Nephron (organoid): Measurements from ENCODE around the gene SLC44A5.

ENCODE experiments used
- H3K27ac Mint-ChIP-seq, 3 experiments: 2 replicates each; pipeline ENCODE4 v1.8.0; 2020; ENCODE audit warnings: mixed read lengths in 3 of 3, mild to moderate bottlenecking in 2 of 3, moderate library complexity in 1 of 3
- H3K27me3 Mint-ChIP-seq: 2 replicates; pipeline ENCODE4 v1.8.0; 2021; ENCODE audit warnings: low read depth, mild to moderate bottlenecking, moderate library complexity, mixed read lengths
- H3K36me3 Mint-ChIP-seq: 2 replicates; pipeline ENCODE4 v1.8.0; 2020; ENCODE audit warnings: low read depth, mixed read lengths
- H3K4me1 Mint-ChIP-seq: 2 replicates; pipeline ENCODE4 v1.8.0; 2020; ENCODE audit warnings: mixed read lengths
- H3K4me3 Mint-ChIP-seq, 3 experiments: 2 replicates each; pipeline ENCODE4 v1.8.0; 2020; ENCODE audit warnings: mild to moderate bottlenecking in 3 of 3, mixed read lengths in 3 of 3, moderate library complexity in 2 of 3
- H3K9me3 Mint-ChIP-seq: 2 replicates; pipeline ENCODE4 v1.8.0; 2020; ENCODE audit warnings: mixed read lengths
- TF ChIP-seq, protein P1 (sequence below), 3 experiments: fragments of 200-600 bp; sonication (generic); IDR thresholded peaks; one replicate each; pipeline ENCODE4 v1.5.0; 2021; ENCODE audit warnings: antibody characterized with exemption in 3 of 3; ENCODE audit not compliant: unreplicated experiment in 3 of 3

SLC44A5 gene

DNA sequence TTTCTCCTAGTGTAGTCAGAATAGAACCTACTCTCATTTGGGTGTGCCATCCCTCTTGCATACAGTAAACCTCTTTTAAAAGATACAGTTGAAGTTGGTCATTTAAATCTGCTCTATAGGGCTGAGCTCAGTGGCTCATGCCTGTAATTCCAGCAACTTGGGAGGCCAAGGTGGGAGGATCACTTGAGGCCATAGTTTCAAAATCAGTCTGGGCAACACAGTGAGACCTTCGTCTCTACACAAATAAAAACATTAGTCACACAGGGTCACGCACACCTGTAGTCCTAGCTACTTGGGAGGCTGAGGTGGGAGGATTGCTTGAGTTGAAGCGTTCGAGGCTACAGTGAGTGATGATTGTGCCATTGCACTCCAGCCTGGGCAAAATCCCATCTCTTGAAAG lies 292.9 kb downstream of the SLC44A5 start:
- Mint-ChIP-seq H3K36me3 (no peaks in the 10 kb centered on the region), H3K27ac (no peak overlapping the region), H3K4me1 (no peaks in the 10 kb centered on the region), H3K9me3 (no peaks in the 10 kb centered on the region), H3K4me3 (no peak overlapping the region), H3K27me3 (no peaks in the 10 kb centered on the region)
- TF ChIP-seq, protein P1, sequence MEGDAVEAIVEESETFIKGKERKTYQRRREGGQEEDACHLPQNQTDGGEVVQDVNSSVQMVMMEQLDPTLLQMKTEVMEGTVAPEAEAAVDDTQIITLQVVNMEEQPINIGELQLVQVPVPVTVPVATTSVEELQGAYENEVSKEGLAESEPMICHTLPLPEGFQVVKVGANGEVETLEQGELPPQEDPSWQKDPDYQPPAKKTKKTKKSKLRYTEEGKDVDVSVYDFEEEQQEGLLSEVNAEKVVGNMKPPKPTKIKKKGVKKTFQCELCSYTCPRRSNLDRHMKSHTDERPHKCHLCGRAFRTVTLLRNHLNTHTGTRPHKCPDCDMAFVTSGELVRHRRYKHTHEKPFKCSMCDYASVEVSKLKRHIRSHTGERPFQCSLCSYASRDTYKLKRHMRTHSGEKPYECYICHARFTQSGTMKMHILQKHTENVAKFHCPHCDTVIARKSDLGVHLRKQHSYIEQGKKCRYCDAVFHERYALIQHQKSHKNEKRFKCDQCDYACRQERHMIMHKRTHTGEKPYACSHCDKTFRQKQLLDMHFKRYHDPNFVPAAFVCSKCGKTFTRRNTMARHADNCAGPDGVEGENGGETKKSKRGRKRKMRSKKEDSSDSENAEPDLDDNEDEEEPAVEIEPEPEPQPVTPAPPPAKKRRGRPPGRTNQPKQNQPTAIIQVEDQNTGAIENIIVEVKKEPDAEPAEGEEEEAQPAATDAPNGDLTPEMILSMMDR (IDR thresholded peaks at IDR 0.05; ENCODE audit: unreplicated experiment in 3 of 3): no peak

DNA sequence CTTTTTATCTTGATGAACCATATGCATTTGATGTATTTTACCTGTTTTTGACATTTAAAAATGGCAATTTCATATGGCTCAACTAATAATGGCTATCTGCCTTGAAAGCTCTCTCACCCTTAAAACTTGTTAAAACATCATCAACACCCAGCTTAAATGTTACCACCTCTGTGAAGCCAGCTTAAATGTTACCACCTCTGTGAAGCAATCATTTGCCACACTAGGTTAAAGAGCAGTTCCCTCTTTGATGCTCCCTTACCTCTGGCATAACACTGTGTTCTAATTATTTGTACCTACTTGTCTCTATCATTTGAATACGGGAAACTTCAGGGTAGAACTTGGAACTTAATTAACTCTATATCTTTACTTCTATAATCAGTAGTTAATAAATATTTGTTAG lies 294.7 kb downstream of the SLC44A5 start:
- no peaks in the 10 kb centered on the region for H3K9me3 Mint-ChIP-seq
- no peak overlapping the region for H3K4me3 Mint-ChIP-seq
- no peaks in the 10 kb centered on the region for H3K36me3 Mint-ChIP-seq
- H3K4me1 Mint-ChIP-seq: no peaks in the 10 kb centered on the region
- TF ChIP-seq, protein P1 (IDR thresholded peaks at IDR 0.05; ENCODE audit: unreplicated experiment in 3 of 3): no peak
- no peaks in the 10 kb centered on the region for H3K27me3 Mint-ChIP-seq
- H3K27ac Mint-ChIP-seq: no peak overlapping the region

DNA sequence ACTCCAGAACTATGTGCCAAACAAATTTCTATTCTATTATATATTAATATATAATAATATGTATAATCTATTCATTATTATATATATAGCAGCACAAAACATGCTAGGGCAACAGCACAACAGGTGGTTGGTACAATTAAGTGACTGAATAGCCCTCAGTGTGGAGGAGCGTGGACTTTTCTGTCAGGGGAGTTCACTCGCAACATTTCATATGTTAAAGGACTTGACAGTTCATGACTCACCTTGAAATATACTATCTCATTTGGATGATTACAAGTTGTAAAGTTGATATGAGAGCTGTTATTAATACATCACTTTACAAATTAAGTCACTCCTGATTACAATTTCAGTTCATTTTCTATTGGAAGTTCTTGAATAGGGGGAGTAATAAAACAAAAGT lies 298.3 kb downstream of the SLC44A5 start:
- TF ChIP-seq, protein P1 (IDR thresholded peaks at IDR 0.05; ENCODE audit: unreplicated experiment in 3 of 3): no peak
- no peaks in the 10 kb centered on the region for H3K4me1 Mint-ChIP-seq
- no peak overlapping the region for H3K27ac Mint-ChIP-seq
- no peaks in the 10 kb centered on the region for H3K36me3 Mint-ChIP-seq
- H3K9me3 Mint-ChIP-seq: no peaks in the 10 kb centered on the region
- H3K4me3 Mint-ChIP-seq: no peak overlapping the region
- H3K27me3 Mint-ChIP-seq: no peaks in the 10 kb centered on the region

DNA sequence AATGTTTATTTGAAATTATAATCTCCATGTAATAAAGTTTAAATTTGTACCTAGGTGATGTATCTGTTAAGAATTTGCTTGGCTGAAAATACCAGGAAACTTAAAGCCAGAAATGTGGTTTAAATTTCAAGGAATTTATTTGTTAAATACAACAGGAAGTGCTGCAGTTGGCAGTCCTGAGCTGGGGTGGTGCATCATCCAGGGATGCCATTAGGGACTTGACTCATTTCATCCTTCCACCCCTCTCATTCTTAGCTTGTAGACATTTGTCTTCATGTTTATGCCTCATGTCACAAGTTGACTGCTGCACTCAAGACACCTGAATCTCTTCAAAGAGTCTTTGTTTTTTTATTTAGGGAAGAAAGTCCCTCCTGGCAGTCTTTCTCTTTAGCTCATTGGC lies 300.8 kb downstream of the SLC44A5 start:
- no peaks in the 10 kb centered on the region for H3K4me1 Mint-ChIP-seq
- H3K9me3 Mint-ChIP-seq: no peaks in the 10 kb centered on the region
- TF ChIP-seq, protein P1 (IDR thresholded peaks at IDR 0.05; ENCODE audit: unreplicated experiment in 3 of 3): no peak
- H3K4me3 Mint-ChIP-seq: no peak overlapping the region
- H3K36me3 Mint-ChIP-seq: no peaks in the 10 kb centered on the region
- H3K27ac Mint-ChIP-seq: no peak overlapping the region
- no peaks in the 10 kb centered on the region for H3K27me3 Mint-ChIP-seq

DNA sequence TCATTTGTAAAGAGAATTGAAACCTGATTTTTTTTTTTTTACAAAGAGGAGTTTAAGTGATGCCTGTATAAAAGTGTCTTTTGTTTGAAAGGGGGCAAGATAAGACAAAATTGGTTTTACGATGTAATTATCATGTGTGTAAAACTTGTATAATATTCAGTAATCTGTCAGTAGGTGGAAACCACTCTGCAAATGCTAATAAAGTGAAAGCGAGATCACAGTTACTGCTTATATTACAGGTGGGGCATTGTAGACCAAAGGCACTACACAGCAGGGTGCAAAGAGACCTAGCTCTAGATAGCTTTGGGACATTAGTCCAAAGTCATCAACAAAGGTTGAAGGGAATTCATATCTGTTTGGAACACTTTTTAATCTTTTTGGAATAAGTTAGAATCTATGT lies 302.5 kb downstream of the SLC44A5 start:
- no peaks in the 10 kb centered on the region for H3K9me3 Mint-ChIP-seq
- no peaks in the 10 kb centered on the region for H3K36me3 Mint-ChIP-seq
- no peak overlapping the region for H3K27ac Mint-ChIP-seq
- H3K4me1 Mint-ChIP-seq: no peaks in the 10 kb centered on the region
- no peak overlapping the region for H3K4me3 Mint-ChIP-seq
- no peaks in the 10 kb centered on the region for H3K27me3 Mint-ChIP-seq
- TF ChIP-seq, protein P1 (IDR thresholded peaks at IDR 0.05; ENCODE audit: unreplicated experiment in 3 of 3): no peak

DNA sequence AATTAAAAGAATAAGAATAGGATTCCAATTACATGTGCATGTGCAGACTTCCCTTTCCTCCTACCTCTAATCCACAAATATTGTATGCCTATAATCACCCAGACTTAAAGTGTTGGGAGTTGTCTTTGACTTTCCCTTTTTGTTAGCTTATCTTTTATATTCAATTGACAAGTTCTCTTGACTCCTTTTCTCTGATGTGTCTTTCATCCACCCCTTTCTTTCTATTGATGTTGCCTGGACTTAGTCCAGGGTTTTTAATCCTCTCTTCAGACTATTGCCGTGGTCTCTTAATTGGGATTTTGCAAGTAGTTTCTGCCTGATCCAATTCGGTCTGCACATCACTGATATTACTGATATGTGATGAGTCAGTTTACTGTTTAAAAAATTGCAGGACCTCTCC lies 305.9 kb downstream of the SLC44A5 start:
- Mint-ChIP-seq H3K27me3 (no peaks in the 10 kb centered on the region), H3K9me3 (no peaks in the 10 kb centered on the region), H3K4me3 (no peak overlapping the region), H3K27ac (no peak overlapping the region), H3K36me3 (no peaks in the 10 kb centered on the region), H3K4me1 (no peaks in the 10 kb centered on the region)
- TF ChIP-seq, protein P1 (IDR thresholded peaks at IDR 0.05; ENCODE audit: unreplicated experiment in 3 of 3): no peak
